GM23338 (cell line): ENCODE data around the gene KRT12. TPM values are rescaled to one million over a fixed set of nuclear protein-coding genes. Genes with fewer than 3 reads are reported as not detected.

ENCODE experiments used
- ATAC-seq: fragments of 200-7000 bp; cut with Tn5 transposase; 3 replicates; pipeline ENCODE4 v1.9.1; 2020
- DNase-seq: peaks from one replicate; pipeline ENCODE4 v3.0.0-alpha.2; 2015; ENCODE audit warnings: low spot score
- H2AFZ ChIP-seq: fragments of 200-600 bp; sonication (generic); 2 replicates; pipeline ENCODE4 v1.8.0; 2016; ENCODE audit warnings: antibody characterized with exemption, mild to moderate bottlenecking, moderate library complexity
- H3F3A ChIP-seq: fragments of 200-600 bp; sonication (generic); replicated peaks from 2 replicates; pipeline ENCODE4 v1.8.0; 2017; ENCODE audit warnings: antibody characterized with exemption, mixed run types, low read depth
- H3K27ac ChIP-seq: fragments of 200-600 bp; sonication (generic); 2 replicates; pipeline ENCODE4 v1.6.1; 2016; ENCODE audit warnings: low read depth
- H3K27me3 ChIP-seq: fragments of 200-600 bp; sonication (generic); 2 replicates; pipeline ENCODE4 v1.8.0; 2016; ENCODE audit warnings: mild to moderate bottlenecking, mixed run types, moderate library complexity; ENCODE audit not compliant: insufficient read depth
- H3K36me3 ChIP-seq: fragments of 200-600 bp; sonication (generic); 2 replicates; pipeline ENCODE4 v1.8.0; 2016; ENCODE audit warnings: mild to moderate bottlenecking; ENCODE audit not compliant: insufficient read depth
- H3K4me1 ChIP-seq: fragments of 200-600 bp; sonication (generic); 2 replicates; pipeline ENCODE4 v1.8.0; 2016; ENCODE audit warnings: mild to moderate bottlenecking, moderate library complexity; ENCODE audit not compliant: insufficient read depth
- H3K4me2 ChIP-seq: fragments of 200-600 bp; sonication (generic); 2 replicates; pipeline ENCODE4 v1.7.1; 2017; ENCODE audit warnings: mixed run types
- H3K4me3 ChIP-seq: fragments of 200-600 bp; sonication (generic); 2 replicates; pipeline ENCODE4 v1.6.1; 2016; ENCODE audit warnings: mixed run types
- H3K79me2 ChIP-seq: fragments of 200-600 bp; sonication (generic); replicated peaks from 2 replicates; pipeline ENCODE4 v1.8.0; 2017; ENCODE audit warnings: mild to moderate bottlenecking; ENCODE audit not compliant: insufficient read depth
- H3K9me2 ChIP-seq: fragments of 200-600 bp; sonication (generic); 2 replicates; pipeline ENCODE4 v1.8.0; 2017; ENCODE audit not compliant: insufficient read depth
- H4K20me1 ChIP-seq: fragments of 200-600 bp; sonication (generic); replicated peaks from 2 replicates; pipeline ENCODE4 v1.8.0; 2017; ENCODE audit warnings: mild to moderate bottlenecking; ENCODE audit not compliant: insufficient read depth
- H3K27ac Mint-ChIP-seq: 2 replicates; pipeline ENCODE4 v1.8.0; 2020; ENCODE audit warnings: inconsistent platforms, mild to moderate bottlenecking, moderate library complexity, mixed read lengths
- H3K27me3 Mint-ChIP-seq: 3 replicates; pipeline ENCODE4 v1.8.0; 2022; ENCODE audit warnings: low read depth, mild to moderate bottlenecking, moderate library complexity, mixed read lengths, inconsistent platforms; ENCODE audit not compliant: insufficient read depth, poor library complexity
- H3K36me3 Mint-ChIP-seq: 3 replicates; pipeline ENCODE4 v1.8.0; 2021; ENCODE audit warnings: low read depth, mild to moderate bottlenecking, inconsistent platforms, moderate library complexity, mixed read lengths
- H3K4me1 Mint-ChIP-seq: 3 replicates; pipeline ENCODE4 v1.8.0; 2020; ENCODE audit warnings: mild to moderate bottlenecking, inconsistent platforms, mixed read lengths
- H3K4me3 Mint-ChIP-seq: 3 replicates; pipeline ENCODE4 v1.8.0; 2021; ENCODE audit warnings: moderate library complexity, mild to moderate bottlenecking, inconsistent platforms, mixed read lengths
- H3K9me3 Mint-ChIP-seq: 3 replicates; pipeline ENCODE4 v1.8.0; 2020; ENCODE audit warnings: moderate library complexity, mild to moderate bottlenecking, inconsistent platforms, mixed read lengths
- EZH2phosphoT487 ChIP-seq: fragments of 200-600 bp; sonication (generic); IDR thresholded peaks from one replicate; pipeline ENCODE4 v1.8.1; 2018; ENCODE audit warnings: antibody characterized with exemption; ENCODE audit not compliant: unreplicated experiment
- JUNB ChIP-seq: IDR thresholded peaks from one replicate; pipeline ENCODE4 v1.6.1; 2016; ENCODE audit warnings: antibody characterized with exemption; ENCODE audit not compliant: unreplicated experiment
- NANOG ChIP-seq: IDR thresholded peaks from 2 replicates; pipeline ENCODE4 v1.6.1; 2016; ENCODE audit warnings: antibody characterized with exemption, borderline replicate concordance
- polyA plus RNA-seq: library from polyadenylated mRNA; unstranded; fragments of >200 nt; fragmentation: Nextera tagmentation; extraction: Ambion mirVana; gene quantifications from 2 replicates; pipeline ENCODE4 v1.2.1, GENCODE V29; 2016
- total RNA-seq: library from RNA; depleted of rRNA; stranded (reverse); fragments of >200 nt; shearing (Covaris generic); gene quantifications from 2 replicates; pipeline ENCODE4 v1.2.3, GENCODE V29; 2014; rRNA removed
- TF ChIP-seq, protein P1 (sequence below): IDR thresholded peaks from 2 replicates; pipeline ENCODE4 v1.6.1; 2016; ENCODE audit warnings: antibody characterized with exemption
- TF ChIP-seq, protein P2 (sequence below), 2 experiments: fragments of 200-600 bp in 1 of 2; sonication (generic) in 1 of 2; conservative IDR thresholded peaks; 2 replicates each; pipeline versions ENCODE4 v1.5.1 to v1.6.1; 2016 to 2017; ENCODE audit warnings: antibody characterized with exemption in 2 of 2, low read depth in 2 of 2, mild to moderate bottlenecking in 2 of 2, moderate library complexity in 1 of 2
- TF ChIP-seq, protein P3 (sequence below): IDR thresholded peaks from one replicate; pipeline ENCODE4 v1.6.1; 2018; ENCODE audit warnings: antibody characterized with exemption; ENCODE audit not compliant: unreplicated experiment

The KRT12 gene
- total and polyA plus RNA-seq, 2 experiments from 2014 or later: not detected

GRCh38 chr17:40812639-40813038 is 54.4 kb downstream of the KRT12 start:
- TF ChIP-seq JUNB (no peak), EZH2phosphoT487 (no peak), NANOG (no peak)
- TF ChIP-seq, protein P1, sequence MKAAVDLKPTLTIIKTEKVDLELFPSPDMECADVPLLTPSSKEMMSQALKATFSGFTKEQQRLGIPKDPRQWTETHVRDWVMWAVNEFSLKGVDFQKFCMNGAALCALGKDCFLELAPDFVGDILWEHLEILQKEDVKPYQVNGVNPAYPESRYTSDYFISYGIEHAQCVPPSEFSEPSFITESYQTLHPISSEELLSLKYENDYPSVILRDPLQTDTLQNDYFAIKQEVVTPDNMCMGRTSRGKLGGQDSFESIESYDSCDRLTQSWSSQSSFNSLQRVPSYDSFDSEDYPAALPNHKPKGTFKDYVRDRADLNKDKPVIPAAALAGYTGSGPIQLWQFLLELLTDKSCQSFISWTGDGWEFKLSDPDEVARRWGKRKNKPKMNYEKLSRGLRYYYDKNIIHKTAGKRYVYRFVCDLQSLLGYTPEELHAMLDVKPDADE: no peak
- TF ChIP-seq, protein P2, sequence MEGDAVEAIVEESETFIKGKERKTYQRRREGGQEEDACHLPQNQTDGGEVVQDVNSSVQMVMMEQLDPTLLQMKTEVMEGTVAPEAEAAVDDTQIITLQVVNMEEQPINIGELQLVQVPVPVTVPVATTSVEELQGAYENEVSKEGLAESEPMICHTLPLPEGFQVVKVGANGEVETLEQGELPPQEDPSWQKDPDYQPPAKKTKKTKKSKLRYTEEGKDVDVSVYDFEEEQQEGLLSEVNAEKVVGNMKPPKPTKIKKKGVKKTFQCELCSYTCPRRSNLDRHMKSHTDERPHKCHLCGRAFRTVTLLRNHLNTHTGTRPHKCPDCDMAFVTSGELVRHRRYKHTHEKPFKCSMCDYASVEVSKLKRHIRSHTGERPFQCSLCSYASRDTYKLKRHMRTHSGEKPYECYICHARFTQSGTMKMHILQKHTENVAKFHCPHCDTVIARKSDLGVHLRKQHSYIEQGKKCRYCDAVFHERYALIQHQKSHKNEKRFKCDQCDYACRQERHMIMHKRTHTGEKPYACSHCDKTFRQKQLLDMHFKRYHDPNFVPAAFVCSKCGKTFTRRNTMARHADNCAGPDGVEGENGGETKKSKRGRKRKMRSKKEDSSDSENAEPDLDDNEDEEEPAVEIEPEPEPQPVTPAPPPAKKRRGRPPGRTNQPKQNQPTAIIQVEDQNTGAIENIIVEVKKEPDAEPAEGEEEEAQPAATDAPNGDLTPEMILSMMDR (conservative IDR thresholded peaks at IDR 0.05; ENCODE audit: low read depth in 2 of 2): no peak
- TF ChIP-seq, protein P3, sequence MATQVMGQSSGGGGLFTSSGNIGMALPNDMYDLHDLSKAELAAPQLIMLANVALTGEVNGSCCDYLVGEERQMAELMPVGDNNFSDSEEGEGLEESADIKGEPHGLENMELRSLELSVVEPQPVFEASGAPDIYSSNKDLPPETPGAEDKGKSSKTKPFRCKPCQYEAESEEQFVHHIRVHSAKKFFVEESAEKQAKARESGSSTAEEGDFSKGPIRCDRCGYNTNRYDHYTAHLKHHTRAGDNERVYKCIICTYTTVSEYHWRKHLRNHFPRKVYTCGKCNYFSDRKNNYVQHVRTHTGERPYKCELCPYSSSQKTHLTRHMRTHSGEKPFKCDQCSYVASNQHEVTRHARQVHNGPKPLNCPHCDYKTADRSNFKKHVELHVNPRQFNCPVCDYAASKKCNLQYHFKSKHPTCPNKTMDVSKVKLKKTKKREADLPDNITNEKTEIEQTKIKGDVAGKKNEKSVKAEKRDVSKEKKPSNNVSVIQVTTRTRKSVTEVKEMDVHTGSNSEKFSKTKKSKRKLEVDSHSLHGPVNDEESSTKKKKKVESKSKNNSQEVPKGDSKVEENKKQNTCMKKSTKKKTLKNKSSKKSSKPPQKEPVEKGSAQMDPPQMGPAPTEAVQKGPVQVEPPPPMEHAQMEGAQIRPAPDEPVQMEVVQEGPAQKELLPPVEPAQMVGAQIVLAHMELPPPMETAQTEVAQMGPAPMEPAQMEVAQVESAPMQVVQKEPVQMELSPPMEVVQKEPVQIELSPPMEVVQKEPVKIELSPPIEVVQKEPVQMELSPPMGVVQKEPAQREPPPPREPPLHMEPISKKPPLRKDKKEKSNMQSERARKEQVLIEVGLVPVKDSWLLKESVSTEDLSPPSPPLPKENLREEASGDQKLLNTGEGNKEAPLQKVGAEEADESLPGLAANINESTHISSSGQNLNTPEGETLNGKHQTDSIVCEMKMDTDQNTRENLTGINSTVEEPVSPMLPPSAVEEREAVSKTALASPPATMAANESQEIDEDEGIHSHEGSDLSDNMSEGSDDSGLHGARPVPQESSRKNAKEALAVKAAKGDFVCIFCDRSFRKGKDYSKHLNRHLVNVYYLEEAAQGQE: no peak
- H3K27me3 Mint-ChIP-seq: no peaks in the 10 kb centered on the region

More at GRCh38 chr17:40812639-40813038, 54.4 kb downstream of the KRT12 start:
- no peak for ATAC-seq
- Histone ChIP-seq H3K4me1 (no peaks in the 10 kb centered on the region), H3K9me2 (no peaks in the 10 kb centered on the region), H3K36me3 (peaks cover 5% of the 10 kb centered on the region; the same call in 1 of the 2 replicates), H3K4me3 (no peak overlapping the region), H4K20me1 (no peaks in the 10 kb centered on the region), H3K27ac (no peak overlapping the region), H3K4me2 (no peak overlapping the region), H2AFZ (no peak overlapping the region), H3K79me2 (no peaks in the 10 kb centered on the region), H3F3A (no peaks in the 10 kb centered on the region), H3K27me3 (peaks cover 30% of the 10 kb centered on the region; the same call in 1 of the 2 replicates)
- Mint-ChIP-seq H3K27ac (no peak overlapping the region), H3K9me3 (no peaks in the 10 kb centered on the region; the same call in 2 of the 3 replicates), H3K4me1 (no peaks in the 10 kb centered on the region), H3K4me3 (no peak overlapping the region), H3K36me3 (peaks cover 8% of the 10 kb centered on the region; the same call in 2 of the 3 replicates)
- DNase-seq: no peak

Other genes starting within 250 kb of the KRT12 start
- 77.6 and 101 TPM in 2 replicates for gene SMARCE1, start 219.4 kb downstream of the KRT12 start, total RNA-seq
- 230 and 258 TPM in 2 replicates for gene SMARCE1, start 219.4 kb downstream of the KRT12 start, polyA plus RNA-seq
- gene KRT222, start 202.0 kb downstream of the KRT12 start, total RNA-seq: 0.12 TPM in 1 of 2 replicates, not detected in the other
- gene KRT222, start 202.0 kb downstream of the KRT12 start, polyA plus RNA-seq: 0.49 TPM in 1 of 2 replicates, not detected in the other
- not detected in 2 replicates for gene KRT24, start 163.5 kb downstream of the KRT12 start, total RNA-seq
- gene KRT24, start 163.5 kb downstream of the KRT12 start, polyA plus RNA-seq: not detected in 2 replicates
- gene KRT25, start 111.9 kb downstream of the KRT12 start, total RNA-seq: not detected in 2 replicates
- gene KRT25, start 111.9 kb downstream of the KRT12 start, polyA plus RNA-seq: not detected in 2 replicates
- not detected in 2 replicates for gene KRT26, start 95.0 kb downstream of the KRT12 start, total RNA-seq
- not detected in 2 replicates for gene KRT26, start 95.0 kb downstream of the KRT12 start, polyA plus RNA-seq
- not detected in 2 replicates for gene KRT27, start 84.7 kb downstream of the KRT12 start, total RNA-seq
- gene KRT27, start 84.7 kb downstream of the KRT12 start, polyA plus RNA-seq: not detected in 2 replicates
- not detected in 2 replicates for gene KRT28, start 67.3 kb downstream of the KRT12 start, total RNA-seq
- not detected in 2 replicates for gene KRT28, start 67.3 kb downstream of the KRT12 start, polyA plus RNA-seq
- 7.8 and 9.6 TPM in 2 replicates for gene KRT10, start 44.6 kb downstream of the KRT12 start, total RNA-seq
- gene KRT10, start 44.6 kb downstream of the KRT12 start, polyA plus RNA-seq: 117 and 123 TPM in 2 replicates
- gene KRT20, start 18.0 kb upstream of the KRT12 start, total RNA-seq: not detected in 2 replicates
- not detected in 2 replicates for gene KRT20, start 18.0 kb upstream of the KRT12 start, polyA plus RNA-seq
- gene KRT23, start 70.4 kb upstream of the KRT12 start, total RNA-seq: not detected in 2 replicates
- not detected in 2 replicates for gene KRT23, start 70.4 kb upstream of the KRT12 start, polyA plus RNA-seq
- not detected in 2 replicates for gene KRT39, start 99.7 kb upstream of the KRT12 start, total RNA-seq
- not detected in 2 replicates for gene KRT39, start 99.7 kb upstream of the KRT12 start, polyA plus RNA-seq
- not detected in 2 replicates for gene KRT40, start 117.1 kb upstream of the KRT12 start, total RNA-seq
- not detected in 2 replicates for gene KRT40, start 117.1 kb upstream of the KRT12 start, polyA plus RNA-seq
- not detected in 2 replicates for gene KRTAP3-3, start 126.9 kb upstream of the KRT12 start, total RNA-seq
- not detected in 2 replicates for gene KRTAP3-3, start 126.9 kb upstream of the KRT12 start, polyA plus RNA-seq
- not detected in 2 replicates for gene KRTAP3-2, start 132.7 kb upstream of the KRT12 start, total RNA-seq
- not detected in 2 replicates for gene KRTAP3-2, start 132.7 kb upstream of the KRT12 start, polyA plus RNA-seq
- not detected in 2 replicates for gene KRTAP3-1, start 141.9 kb upstream of the KRT12 start, total RNA-seq
- not detected in 2 replicates for gene KRTAP3-1, start 141.9 kb upstream of the KRT12 start, polyA plus RNA-seq
- not detected in 2 replicates for gene KRTAP1-5, start 160.0 kb upstream of the KRT12 start, total RNA-seq
- gene KRTAP1-5, start 160.0 kb upstream of the KRT12 start, polyA plus RNA-seq: not detected in 2 replicates
- not detected in 2 replicates for gene KRTAP1-4, start 163.0 kb upstream of the KRT12 start, total RNA-seq
- gene KRTAP1-4, start 163.0 kb upstream of the KRT12 start, polyA plus RNA-seq: not detected in 2 replicates
- gene KRTAP1-3, start 167.7 kb upstream of the KRT12 start, total RNA-seq: not detected in 2 replicates
- not detected in 2 replicates for gene KRTAP1-3, start 167.7 kb upstream of the KRT12 start, polyA plus RNA-seq
- gene KRTAP1-1, start 174.2 kb upstream of the KRT12 start, total RNA-seq: not detected in 2 replicates
- gene KRTAP1-1, start 174.2 kb upstream of the KRT12 start, polyA plus RNA-seq: not detected in 2 replicates
- gene KRTAP2-1, start 180.1 kb upstream of the KRT12 start, total RNA-seq: not detected in 2 replicates
- gene KRTAP2-1, start 180.1 kb upstream of the KRT12 start, polyA plus RNA-seq: not detected in 2 replicates
- gene KRTAP2-2, start 188.0 kb upstream of the KRT12 start, total RNA-seq: not detected in 2 replicates
- gene KRTAP2-2, start 188.0 kb upstream of the KRT12 start, polyA plus RNA-seq: not detected in 2 replicates
- not detected in 2 replicates for gene KRTAP2-3, start 192.9 kb upstream of the KRT12 start, total RNA-seq
- gene KRTAP2-3, start 192.9 kb upstream of the KRT12 start, polyA plus RNA-seq: not detected in 2 replicates
- gene KRTAP2-4, start 198.7 kb upstream of the KRT12 start, total RNA-seq: not detected in 2 replicates
- gene KRTAP2-4, start 198.7 kb upstream of the KRT12 start, polyA plus RNA-seq: not detected in 2 replicates
- gene KRTAP4-7, start 216.9 kb upstream of the KRT12 start, total RNA-seq: not detected in 2 replicates
- gene KRTAP4-7, start 216.9 kb upstream of the KRT12 start, polyA plus RNA-seq: not detected in 2 replicates
- not detected in 2 replicates for gene KRTAP4-8, start 230.9 kb upstream of the KRT12 start, total RNA-seq
- not detected in 2 replicates for gene KRTAP4-8, start 230.9 kb upstream of the KRT12 start, polyA plus RNA-seq
- gene KRTAP4-16, start 235.0 kb upstream of the KRT12 start, total RNA-seq: not detected in 2 replicates
- not detected in 2 replicates for gene KRTAP4-16, start 235.0 kb upstream of the KRT12 start, polyA plus RNA-seq
- not detected in 2 replicates for gene KRTAP4-9, start 238.2 kb upstream of the KRT12 start, total RNA-seq
- not detected in 2 replicates for gene KRTAP4-9, start 238.2 kb upstream of the KRT12 start, polyA plus RNA-seq